OCI-LY7 (cell line): Measurements from ENCODE around the gene LCN12.

Experiments used
- CTCF ChIP-seq: fragments of 200-600 bp; sonication (generic); conservative IDR thresholded peaks from 2 replicates; pipeline ENCODE4 v1.5.1; 2014; ENCODE audit warnings: mild to moderate bottlenecking, antibody characterized with exemption, low read length, moderate library complexity, mixed read lengths
- EZH2phosphoT487 ChIP-seq: fragments of 200-600 bp; sonication (generic); IDR thresholded peaks from 2 replicates; pipeline ENCODE4 v1.6.1; 2018; ENCODE audit warnings: low read depth, borderline replicate concordance, mild to moderate bottlenecking, mixed run types, antibody characterized with exemption, low read length, moderate library complexity, mixed read lengths

GRCh38 chr9:136978865-136979544, 26.9 kb downstream of the LCN12 start:
- TF ChIP-seq CTCF (no peak), EZH2phosphoT487 (no peak)
